ENCODE data around the gene ENTPD7. TPM values are rescaled to one million over a fixed set of nuclear protein-coding genes. Genes with fewer than 3 reads are reported as not detected.

ENTPD7 gene
- total and polyA plus RNA-seq, 10 of the 15 experiments (the other 5 are each of a cell fraction or from before 2014, with no cell fraction given), result 0.73 to 6.7 (median 5.2) TPM

DNA sequence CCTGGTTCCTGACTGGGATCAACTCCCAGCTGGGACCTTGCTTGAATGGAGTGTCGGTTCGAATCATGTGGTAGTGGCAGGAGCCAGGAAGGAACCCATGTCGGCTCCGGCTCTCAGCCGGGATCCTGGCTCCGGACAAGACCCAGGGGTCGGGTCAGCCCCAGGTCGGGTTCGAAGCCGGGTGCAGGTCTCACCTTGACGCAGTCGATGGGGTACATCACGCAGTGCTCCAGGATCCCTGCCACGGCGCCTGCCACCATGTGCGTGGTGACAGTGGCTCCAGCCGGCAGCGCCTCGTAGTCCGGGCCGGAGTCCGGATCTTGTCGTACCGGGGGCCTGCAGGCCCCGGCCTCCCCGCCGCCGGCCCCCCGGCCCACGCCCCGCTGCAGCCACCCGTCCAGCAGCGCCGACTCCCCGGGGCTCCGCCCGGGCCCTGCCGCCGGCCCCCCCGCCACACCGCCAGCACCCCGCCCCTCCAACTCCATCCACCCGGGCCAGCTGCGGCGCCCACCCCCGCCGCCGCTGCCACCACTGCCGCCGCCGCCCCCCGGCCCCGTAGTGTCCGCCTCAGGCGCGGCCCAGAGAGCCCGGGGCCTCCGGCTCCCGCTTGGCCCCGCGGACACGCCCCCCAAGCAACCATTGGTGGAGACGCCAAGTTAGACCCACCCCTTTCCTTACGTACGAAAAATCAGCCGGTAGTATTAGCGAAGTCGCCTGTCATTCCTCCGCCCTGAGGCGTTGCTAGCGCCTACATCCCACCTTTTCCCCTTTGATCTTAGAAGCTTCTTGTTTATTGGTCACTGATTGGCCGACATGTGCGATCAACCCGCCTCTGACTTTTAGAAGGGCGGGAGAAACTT is 39.2 kb upstream of the ENTPD7 start, which contains the start of gene SLC25A28 (continued):
- TF ChIP-seq REST (IDR thresholded peaks at IDR 0.05; ENCODE audit: low read depth, low read length) (no peak), RELA (IDR thresholded peaks at IDR 0.05; ENCODE audit: borderline replicate concordance, partially characterized antibody) (no peak), NRF1 (conservative IDR thresholded peaks at IDR 0.05; ENCODE audit: low read depth, low read length) (no peak), ELK1 (IDR thresholded peaks at IDR 0.05; ENCODE audit: low read depth, low read length) (no peak), CBFB (IDR thresholded peaks at IDR 0.05; ENCODE audit: low read depth) (no peak), CREM (IDR thresholded peaks at IDR 0.05; ENCODE audit: low read depth) (no peak; the same call in 1 of the 2 replicates), RUNX3 (IDR thresholded peaks at IDR 0.05; ENCODE audit: low read length) (no peak), TAF1 (IDR thresholded peaks at IDR 0.05; ENCODE audit: borderline replicate concordance, low read depth, low read length) (peak; percentile 59; the same call in 1 of the 2 replicates), USF1 (IDR thresholded peaks at IDR 0.05; ENCODE audit: borderline replicate concordance, extremely low read length, insufficient read depth, low read depth, low read length) (no peak), RBBP5 (conservative IDR thresholded peaks at IDR 0.05) (no peak), E4F1 (IDR thresholded peaks at IDR 0.05; ENCODE audit: borderline replicate concordance, partially characterized antibody) (no peak)
- TF ChIP-seq, protein P1, sequence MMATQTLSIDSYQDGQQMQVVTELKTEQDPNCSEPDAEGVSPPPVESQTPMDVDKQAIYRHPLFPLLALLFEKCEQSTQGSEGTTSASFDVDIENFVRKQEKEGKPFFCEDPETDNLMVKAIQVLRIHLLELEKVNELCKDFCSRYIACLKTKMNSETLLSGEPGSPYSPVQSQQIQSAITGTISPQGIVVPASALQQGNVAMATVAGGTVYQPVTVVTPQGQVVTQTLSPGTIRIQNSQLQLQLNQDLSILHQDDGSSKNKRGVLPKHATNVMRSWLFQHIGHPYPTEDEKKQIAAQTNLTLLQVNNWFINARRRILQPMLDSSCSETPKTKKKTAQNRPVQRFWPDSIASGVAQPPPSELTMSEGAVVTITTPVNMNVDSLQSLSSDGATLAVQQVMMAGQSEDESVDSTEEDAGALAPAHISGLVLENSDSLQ (IDR thresholded peaks at IDR 0.05), result peak; percentile 99
- TF ChIP-seq, protein P2, sequence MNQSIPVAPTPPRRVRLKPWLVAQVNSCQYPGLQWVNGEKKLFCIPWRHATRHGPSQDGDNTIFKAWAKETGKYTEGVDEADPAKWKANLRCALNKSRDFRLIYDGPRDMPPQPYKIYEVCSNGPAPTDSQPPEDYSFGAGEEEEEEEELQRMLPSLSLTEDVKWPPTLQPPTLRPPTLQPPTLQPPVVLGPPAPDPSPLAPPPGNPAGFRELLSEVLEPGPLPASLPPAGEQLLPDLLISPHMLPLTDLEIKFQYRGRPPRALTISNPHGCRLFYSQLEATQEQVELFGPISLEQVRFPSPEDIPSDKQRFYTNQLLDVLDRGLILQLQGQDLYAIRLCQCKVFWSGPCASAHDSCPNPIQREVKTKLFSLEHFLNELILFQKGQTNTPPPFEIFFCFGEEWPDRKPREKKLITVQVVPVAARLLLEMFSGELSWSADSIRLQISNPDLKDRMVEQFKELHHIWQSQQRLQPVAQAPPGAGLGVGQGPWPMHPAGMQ (IDR thresholded peaks at IDR 0.05; ENCODE audit: borderline replicate concordance), result no peak
